Suprapubic skin (tissue), 4 donors: ENCODE data around the gene MCU.

Experiments used
- EP300 ChIP-seq: sonication (generic); formaldehyde crosslinking; IDR thresholded peaks from one replicate; pipeline ENCODE4 v1.6.1; 2017; ENCODE audit warnings: antibody characterized with exemption
- POLR2A ChIP-seq, 2 donors: fragments of 450-650 bp; IDR thresholded peaks; one replicate each; pipeline ENCODE4 v1.6.1; 2017; ENCODE audit warnings: antibody characterized with exemption in 2 of 2, mild to moderate bottlenecking in 2 of 2, moderate library complexity in 2 of 2
- POLR2AphosphoS5 ChIP-seq, 3 donors: sonication (generic); formaldehyde crosslinking; IDR thresholded peaks; one replicate each; pipeline ENCODE4 v1.6.1; 2017; ENCODE audit warnings: antibody characterized with exemption in 3 of 3
- TF ChIP-seq, protein P1 (sequence below), 2 donors: fragments of 200-600 bp in 1 of 2; fragments of 450-650 bp in 1 of 2; sonication (generic) in 1 of 2; IDR thresholded peaks; one replicate each; pipeline ENCODE4 v1.5.1; 2016 to 2019; ENCODE audit warnings: antibody characterized with exemption in 2 of 2, mild to moderate bottlenecking in 1 of 2, moderate library complexity in 1 of 2

DNA sequence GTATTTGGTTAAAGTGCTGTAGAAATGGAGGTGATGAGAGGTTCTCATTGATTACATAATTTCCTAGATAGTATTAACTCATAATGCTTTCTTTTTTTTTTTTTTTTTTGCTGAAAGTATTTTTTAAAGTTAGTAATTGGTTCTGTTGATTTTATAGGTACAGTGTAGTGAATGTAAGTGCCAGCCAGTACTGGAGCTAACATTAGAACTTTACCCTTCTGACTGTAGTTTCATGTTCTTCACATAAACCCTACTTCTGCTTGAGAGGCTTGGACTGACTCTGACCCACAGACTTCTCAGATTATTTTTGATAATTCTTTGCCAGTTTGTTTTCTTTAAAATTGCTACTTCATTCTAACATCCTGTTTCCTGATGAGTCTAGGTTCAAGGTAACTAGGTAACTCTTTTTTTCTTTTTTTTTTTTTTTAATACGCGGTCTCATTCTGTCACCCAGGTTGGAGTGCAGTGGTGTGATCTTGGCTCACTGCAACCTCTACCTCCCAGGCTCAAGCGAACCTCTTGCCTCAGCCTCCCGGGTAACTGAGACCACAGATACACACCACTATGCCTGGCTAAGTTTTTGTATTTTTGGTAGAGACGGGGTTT, 109.4 kb downstream of the MCU start:
- TF ChIP-seq, protein P1, sequence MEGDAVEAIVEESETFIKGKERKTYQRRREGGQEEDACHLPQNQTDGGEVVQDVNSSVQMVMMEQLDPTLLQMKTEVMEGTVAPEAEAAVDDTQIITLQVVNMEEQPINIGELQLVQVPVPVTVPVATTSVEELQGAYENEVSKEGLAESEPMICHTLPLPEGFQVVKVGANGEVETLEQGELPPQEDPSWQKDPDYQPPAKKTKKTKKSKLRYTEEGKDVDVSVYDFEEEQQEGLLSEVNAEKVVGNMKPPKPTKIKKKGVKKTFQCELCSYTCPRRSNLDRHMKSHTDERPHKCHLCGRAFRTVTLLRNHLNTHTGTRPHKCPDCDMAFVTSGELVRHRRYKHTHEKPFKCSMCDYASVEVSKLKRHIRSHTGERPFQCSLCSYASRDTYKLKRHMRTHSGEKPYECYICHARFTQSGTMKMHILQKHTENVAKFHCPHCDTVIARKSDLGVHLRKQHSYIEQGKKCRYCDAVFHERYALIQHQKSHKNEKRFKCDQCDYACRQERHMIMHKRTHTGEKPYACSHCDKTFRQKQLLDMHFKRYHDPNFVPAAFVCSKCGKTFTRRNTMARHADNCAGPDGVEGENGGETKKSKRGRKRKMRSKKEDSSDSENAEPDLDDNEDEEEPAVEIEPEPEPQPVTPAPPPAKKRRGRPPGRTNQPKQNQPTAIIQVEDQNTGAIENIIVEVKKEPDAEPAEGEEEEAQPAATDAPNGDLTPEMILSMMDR (IDR thresholded peaks at IDR 0.05) = no peak
- TF ChIP-seq POLR2AphosphoS5 (IDR thresholded peaks at IDR 0.05) (no peak), POLR2A (IDR thresholded peaks at IDR 0.05) (no peak), EP300 (no peak)
